ENCODE results near the gene AHCY.
"Not testable (repeated sequence)": the region's sequence is repeated elsewhere in the genome, so short reads cannot be mapped to it uniquely, and the experiment has no call there.

The AHCY gene

GRCh38 chr20:34298294-34298784 is 4.8 kb downstream of the AHCY start:
- DNase-seq (ENCODE audit: low read depth in 3 of 3), result not testable (repeated sequence)

- DNase-seq (ENCODE audit: low read depth in 3 of 3), result no peak
These were observed 6.7 kb downstream of the AHCY start for GRCh38 chr20:34296468-34296867.

DNA sequence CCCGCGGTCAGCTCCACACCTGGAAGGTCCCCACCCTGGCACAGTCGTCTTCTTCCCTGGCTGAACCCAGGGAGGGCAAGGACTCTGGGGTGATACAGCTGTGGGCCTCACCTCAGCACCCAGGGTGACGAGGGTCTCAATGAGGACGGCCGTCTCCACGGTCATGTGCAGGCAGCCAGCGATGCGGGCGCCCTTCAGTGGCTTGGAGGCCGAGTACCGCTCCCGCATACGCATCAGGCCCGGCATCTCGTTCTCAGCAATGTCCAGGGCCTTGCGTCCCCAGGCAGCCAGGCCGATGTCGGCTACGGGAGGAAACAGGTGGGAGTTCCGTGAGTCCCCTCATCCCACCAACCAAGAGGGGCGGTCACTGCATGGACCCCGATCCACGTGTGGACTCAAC is 7.9 kb downstream of the AHCY start:
- no peak for DNase-seq (ENCODE audit: low read depth in 3 of 3)

DNA sequence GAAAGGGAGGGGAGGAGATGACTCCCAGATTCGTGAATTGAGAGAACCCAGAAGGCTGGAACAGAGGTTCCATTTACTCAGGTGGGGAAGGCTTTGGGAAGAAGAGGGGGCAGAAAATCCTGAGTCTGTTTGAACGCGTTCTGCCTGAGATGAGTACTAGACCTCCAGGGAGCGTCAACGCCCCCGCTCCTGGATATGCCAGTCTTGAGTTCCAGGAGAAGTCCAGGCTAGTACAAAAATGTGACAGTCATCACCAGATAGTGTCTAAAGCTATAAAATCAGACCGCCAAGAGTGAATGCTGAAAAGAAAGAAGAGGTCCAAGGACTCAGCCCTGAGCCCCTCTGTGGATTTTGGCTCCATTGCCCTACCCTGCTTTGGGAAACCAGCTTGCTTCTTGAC is 8.6 kb downstream of the AHCY start:
- no peak for DNase-seq (ENCODE audit: low read depth in 3 of 3)

DNA sequence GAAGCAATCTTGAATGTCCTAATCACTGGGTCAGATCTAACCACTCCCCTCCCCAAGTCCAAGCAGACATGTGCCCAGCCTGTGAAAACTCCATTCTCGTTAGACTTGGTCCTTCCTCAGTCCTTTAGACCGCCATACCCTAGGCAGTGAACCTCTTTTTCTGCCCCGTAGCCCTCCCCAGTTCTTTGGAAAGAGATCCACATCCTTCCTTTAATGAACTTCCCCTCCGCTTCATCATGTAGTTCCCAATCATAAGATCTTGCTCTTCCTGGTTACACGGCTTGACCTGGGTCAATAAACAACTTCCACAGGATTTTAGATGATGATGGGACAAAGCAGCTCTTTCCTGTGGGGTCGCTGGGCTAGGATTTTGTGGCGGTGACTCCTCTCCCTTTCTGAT is 9.6 kb downstream of the AHCY start:
- DNase-seq (ENCODE audit: low read depth in 3 of 3), result no peak

DNA sequence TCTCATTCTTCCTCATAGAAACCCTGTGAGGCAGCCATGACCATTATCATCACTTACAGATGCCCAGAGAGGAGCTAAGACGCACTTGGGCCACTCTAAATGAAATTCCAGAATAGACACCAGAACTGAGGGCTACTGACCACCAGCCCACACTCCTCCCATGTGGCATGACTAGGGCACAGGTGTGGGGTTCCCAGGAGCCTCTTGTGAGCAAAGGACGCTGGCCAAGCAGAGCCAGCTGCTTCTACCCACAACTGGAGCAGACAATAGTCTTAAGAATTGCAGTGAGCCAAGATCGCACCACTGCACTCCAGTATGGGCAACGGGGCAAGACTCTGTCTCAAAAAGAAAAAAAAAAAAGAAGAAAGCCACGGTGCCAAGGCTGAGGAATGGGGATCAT is 10.0 kb downstream of the AHCY start:
- DNase-seq (ENCODE audit: low read depth in 3 of 3), result no peak

GRCh38 chr20:34292496-34292895 is 10.7 kb downstream of the AHCY start:
- no peak for DNase-seq (ENCODE audit: low read depth in 3 of 3)

DNA sequence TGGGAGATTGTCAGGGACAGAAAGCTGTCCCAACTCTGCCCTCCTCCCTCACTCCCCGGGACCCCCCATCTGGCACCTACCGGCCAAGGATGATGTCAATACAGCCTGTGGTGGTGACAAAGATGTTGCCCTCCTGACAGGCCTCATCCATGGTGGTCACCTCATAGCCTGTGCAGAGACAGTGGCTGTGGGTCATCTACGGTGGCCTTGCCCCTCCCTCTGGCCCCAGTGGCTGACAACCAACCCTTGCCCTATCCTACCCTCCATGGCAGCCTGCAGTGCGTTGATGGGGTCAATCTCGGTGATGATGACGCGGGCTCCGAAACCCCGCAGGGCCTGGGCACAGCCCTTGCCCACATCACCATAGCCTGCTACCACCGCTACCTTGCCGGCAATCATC is 12.7 kb downstream of the AHCY start:
- DNase-seq (ENCODE audit: low read depth in 3 of 3), result no peak

- not testable (repeated sequence) for DNase-seq (ENCODE audit: low read depth in 3 of 3)
These were observed 15.7 kb downstream of the AHCY start for GRCh38 chr20:34287500-34287899.

GRCh38 chr20:34285450-34285849 is 17.7 kb downstream of the AHCY start:
- no peak for DNase-seq (ENCODE audit: low read depth in 3 of 3)

GRCh38 chr20:34283844-34284243 is 19.3 kb downstream of the AHCY start:
- DNase-seq (ENCODE audit: low read depth in 3 of 3), result no peak

- DNase-seq (ENCODE audit: low read depth in 3 of 3), result no peak
These were observed 21.1 kb downstream of the AHCY start for GRCh38 chr20:34282041-34282440.

- DNase-seq (ENCODE audit: low read depth in 3 of 3), result no peak
These were observed 22.0 kb downstream of the AHCY start for GRCh38 chr20:34281177-34281576.

GRCh38 chr20:34274694-34275093 is 28.5 kb downstream of the AHCY start:
- no peak for DNase-seq (ENCODE audit: low read depth in 3 of 3)

- no peak for DNase-seq (ENCODE audit: low read depth in 3 of 3)
These were observed 31.2 kb downstream of the AHCY start for GRCh38 chr20:34271956-34272355.

DNA sequence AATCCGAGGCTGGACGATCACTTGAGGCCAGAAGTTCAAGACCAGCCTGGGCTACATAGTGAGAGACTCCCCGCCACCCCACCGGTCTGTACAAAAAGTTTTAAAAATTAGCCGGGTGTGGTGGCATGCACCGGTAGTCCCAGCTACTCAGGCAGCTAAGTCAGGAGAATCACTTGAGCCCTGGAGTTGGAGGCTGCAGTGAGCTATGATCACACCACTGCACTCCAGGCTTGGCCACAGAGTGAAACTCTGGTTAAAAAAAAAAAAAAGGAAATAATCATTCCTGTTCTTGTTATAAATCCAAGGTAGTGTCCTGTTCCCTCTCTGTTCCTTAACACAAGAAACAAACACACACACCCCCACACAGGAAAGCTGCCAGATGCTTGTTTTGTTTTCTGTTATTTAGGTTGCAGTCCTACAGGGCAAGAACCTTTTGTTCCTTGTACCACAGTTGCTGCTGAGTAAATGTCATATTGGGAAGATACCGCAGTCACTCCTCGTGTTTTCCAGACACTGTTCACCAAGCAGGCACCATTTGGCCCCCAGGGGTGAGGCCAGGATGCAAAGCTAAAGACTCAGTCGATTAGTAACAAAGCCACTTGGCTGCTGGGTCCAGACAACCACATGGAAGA is 33.0 kb downstream of the AHCY start:
- no peak for DNase-seq (ENCODE audit: low read depth in 3 of 3)

DNA sequence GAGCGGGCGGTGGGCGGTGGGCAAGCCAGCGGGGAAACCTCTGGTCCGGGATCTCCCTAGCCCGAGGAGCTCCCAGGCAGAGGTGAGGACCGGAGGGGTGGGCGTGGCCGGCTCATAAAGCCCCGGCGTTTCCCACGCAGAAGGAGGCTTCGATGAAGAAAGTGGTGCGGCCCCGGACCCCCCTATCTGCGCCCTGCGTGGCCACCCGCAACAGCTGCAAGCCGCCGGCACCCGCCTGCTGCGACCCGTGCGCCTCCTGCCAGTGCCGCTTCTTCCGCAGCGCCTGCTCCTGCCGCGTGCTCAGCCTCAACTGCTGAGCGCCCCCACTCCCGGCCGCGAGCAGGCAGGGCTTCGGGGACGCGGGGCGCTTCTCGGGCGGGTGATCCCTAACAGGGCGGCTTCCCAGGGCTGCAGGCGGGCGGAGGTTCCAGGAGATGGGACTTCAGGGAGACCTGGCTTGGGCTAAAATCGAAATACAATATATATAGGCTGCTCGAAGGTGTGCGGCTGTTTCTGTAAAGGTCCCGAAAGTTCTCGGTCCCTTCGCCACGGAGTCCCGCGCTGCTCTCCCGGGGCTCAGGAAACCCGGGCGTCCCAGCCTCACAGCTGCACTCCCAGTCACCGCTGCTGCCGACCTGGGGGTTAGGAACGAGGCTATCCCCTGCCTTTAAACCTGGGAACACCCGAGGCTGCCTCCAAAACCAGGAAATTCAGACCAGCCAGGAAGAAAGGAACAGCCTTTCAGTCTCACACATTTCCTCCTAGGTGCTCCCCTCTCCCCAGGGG is 34.1 kb downstream of the AHCY start:
- no peak for DNase-seq (ENCODE audit: low read depth in 3 of 3)

GRCh38 chr20:34268145-34268544 is 35.0 kb downstream of the AHCY start:
- no peak for DNase-seq (ENCODE audit: low read depth in 3 of 3)

- DNase-seq (ENCODE audit: low read depth in 3 of 3), result no peak
These were observed 39.0 kb downstream of the AHCY start for GRCh38 chr20:34264141-34264540.

GRCh38 chr20:34263468-34263867 is 39.7 kb downstream of the AHCY start:
- not testable (repeated sequence) for DNase-seq (ENCODE audit: low read depth in 3 of 3)

DNA sequence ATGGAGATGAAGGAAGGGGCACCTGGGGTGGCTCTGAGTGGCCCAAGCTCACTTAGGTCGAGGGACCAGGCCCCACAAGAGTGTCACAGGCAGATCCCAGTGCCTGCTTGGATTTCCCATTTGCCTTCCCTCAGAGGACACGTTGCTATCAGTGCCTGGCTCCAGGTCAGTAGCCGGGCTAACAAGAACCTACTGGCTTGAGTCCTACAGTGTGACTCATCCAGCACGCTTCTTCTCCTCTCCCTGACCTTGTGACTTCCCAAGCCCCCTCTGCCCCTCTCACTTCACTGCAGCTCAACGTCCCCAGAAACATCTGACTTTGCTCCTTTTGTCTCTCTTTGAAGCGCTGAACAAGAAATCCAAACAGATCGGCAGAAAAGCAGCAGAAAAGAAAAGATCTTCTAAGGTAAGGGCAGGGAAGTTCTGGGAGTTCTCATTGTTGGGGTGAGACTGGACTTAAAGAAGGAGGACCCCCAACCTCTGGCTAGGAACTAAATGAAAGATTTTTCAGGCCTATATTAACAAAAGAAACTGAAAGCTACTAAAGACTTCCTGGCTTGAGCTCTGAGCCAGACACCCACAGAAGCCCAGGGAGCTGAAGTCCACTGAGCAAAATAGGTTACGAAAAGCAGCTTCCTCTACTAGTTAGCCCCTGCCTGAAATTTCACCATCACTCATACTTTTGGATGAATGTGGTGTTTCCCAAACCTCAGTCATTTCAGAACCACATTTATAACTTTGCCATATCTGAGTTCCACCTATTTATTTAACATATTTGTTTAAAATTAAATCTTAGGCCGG is 40.5 kb downstream of the AHCY start:
- DNase-seq (ENCODE audit: low read depth in 3 of 3), result no peak

- no peak for DNase-seq (ENCODE audit: low read depth in 3 of 3)
These were observed 42.8 kb downstream of the AHCY start for GRCh38 chr20:34260208-34260942.
